Right atrium auricular region (tissue), 2 donors: ENCODE measurements around the gene MTMR12. TPM values are rescaled to one million over a fixed set of nuclear protein-coding genes. Genes with fewer than 3 reads are reported as not detected.
A peak's percentile ranks its signal among the peaks of the same experiment; 100 is the strongest.
"Not testable (repeated sequence)": the region's sequence is repeated elsewhere in the genome, so short reads cannot be mapped to it uniquely, and the experiment has no call there.

Source experiments
- DNase-seq: peaks from one replicate; pipeline ENCODE4 v3.0.0-alpha.2; 2019; ENCODE audit warnings: low spot score
- H3K27ac ChIP-seq, 2 donors: fragments of 200-600 bp; sonication (generic); 1 replicate in 1 of 2; 2 replicates in 1 of 2; pipeline ENCODE4 v1.5.1; 2016 to 2019
- H3K27me3 ChIP-seq, 2 donors: fragments of 200-600 bp; sonication (generic); one replicate each; pipeline versions ENCODE4 v1.5.1 to v1.6.0; 2017 to 2019
- H3K36me3 ChIP-seq: fragments of 200-600 bp; sonication (generic); one replicate; pipeline ENCODE4 v1.5.1; 2016
- H3K4me1 ChIP-seq, 2 donors: fragments of 200-600 bp; sonication (generic); one replicate each; pipeline versions ENCODE4 v1.5.1 to v1.6.0; 2017 to 2019
- H3K4me3 ChIP-seq, 2 donors: fragments of 200-600 bp; sonication (generic); 1 replicate in 1 of 2; 2 replicates in 1 of 2; pipeline ENCODE4 v1.5.1; 2017 to 2019; ENCODE audit warnings: mild to moderate bottlenecking in 1 of 2, moderate library complexity in 1 of 2
- H3K9me3 ChIP-seq, 2 donors: fragments of 200-600 bp; sonication (generic); one replicate each; pipeline ENCODE4 v1.5.1; 2019
- CTCF ChIP-seq, 2 donors: fragments of 200-600 bp; sonication (generic); IDR thresholded peaks; one replicate each; pipeline ENCODE4 v1.5.1; 2019; ENCODE audit warnings: antibody characterized with exemption in 2 of 2
- total RNA-seq, 2 donors: library from RNA; depleted of rRNA; stranded (reverse); fragments of >200 nt; gene quantifications; one replicate each; pipeline ENCODE4 v1.1.0, GENCODE V29; 2016

Gene MTMR12
- total RNA-seq, 2 donors from 2014 or later: 12.6 to 25.5 TPM

GRCh38 chr5:32317041-32317440, 4.3 kb upstream of the MTMR12 start:
- H3K4me1 ChIP-seq: peaks cover 0 to 5% of the 10 kb centered on the region in 2 donors
- DNase-seq: peak; percentile 43
- no peak for TF ChIP-seq CTCF (IDR thresholded peaks at IDR 0.05)
- no peak overlapping the region for H3K27ac ChIP-seq
- H3K36me3 ChIP-seq: no peaks in the 10 kb centered on the region
- H3K9me3 ChIP-seq: no peaks in the 10 kb centered on the region
- no peaks in the 10 kb centered on the region for H3K27me3 ChIP-seq
- no peak overlapping the region for H3K4me3 ChIP-seq

GRCh38 chr5:32315221-32316014, 2.7 kb upstream of the MTMR12 start:
- peak; percentile 7 for DNase-seq
- Histone ChIP-seq H3K4me1 (peaks cover 0 to 18% of the 10 kb centered on the region in 2 donors), H3K36me3 (no peaks in the 10 kb centered on the region)

GRCh38 chr5:32314658-32315057, 1.9 kb upstream of the MTMR12 start:
- Histone ChIP-seq H3K4me3 (no peak overlapping the region), H3K36me3 (no peaks in the 10 kb centered on the region), H3K27me3 (no peaks in the 10 kb centered on the region), H3K27ac (no peak overlapping the region), H3K4me1 (peaks cover 0 to 23% of the 10 kb centered on the region in 2 donors), H3K9me3 (no peaks in the 10 kb centered on the region)
- TF ChIP-seq CTCF (IDR thresholded peaks at IDR 0.05): no peak
- DNase-seq: no peak

More at GRCh38 chr5:32315221-32316014, 2.7 kb upstream of the MTMR12 start:
- no peak for TF ChIP-seq CTCF (IDR thresholded peaks at IDR 0.05)
- Histone ChIP-seq H3K27ac (no peak overlapping the region), H3K27me3 (no peaks in the 10 kb centered on the region), H3K4me3 (no peak overlapping the region), H3K9me3 (no peaks in the 10 kb centered on the region)

- H3K9me3 ChIP-seq: not testable (repeated sequence)
Observed at GRCh38 chr5:32314152-32314488, 1.4 kb upstream of the MTMR12 start.

GRCh38 chr5:32312197-32312594, 543 bp downstream of the MTMR12 start:
- Histone ChIP-seq H3K27ac (peak overlapping the region; percentile 97 to 98), H3K4me1 (peaks cover 0 to 48% of the 10 kb centered on the region in 2 donors), H3K9me3 (no peaks in the 10 kb centered on the region), H3K36me3 (no peaks in the 10 kb centered on the region), H3K4me3 (peak overlapping the region; percentile 89 to 91), H3K27me3 (no peaks in the 10 kb centered on the region)
- no peak for TF ChIP-seq CTCF (IDR thresholded peaks at IDR 0.05)
- DNase-seq: peak; percentile 81

More at GRCh38 chr5:32314152-32314488, 1.4 kb upstream of the MTMR12 start:
- not testable (repeated sequence) for H3K27me3 ChIP-seq, H3K27ac ChIP-seq, H3K4me3 ChIP-seq, H3K36me3 ChIP-seq, DNase-seq
- peaks cover 0 to 29% of the 10 kb centered on the region in 2 donors for H3K4me1 ChIP-seq

GRCh38 chr5:32311404-32312196, 1.1 kb downstream of the MTMR12 start:
- DNase-seq: no peak
- H3K4me1 ChIP-seq: peaks cover 0 to 54% of the 10 kb centered on the region in 2 donors
- no peak for TF ChIP-seq CTCF (IDR thresholded peaks at IDR 0.05)
- H3K4me3 ChIP-seq: peak overlapping the region; percentile 89 to 91
- H3K27ac ChIP-seq: peak overlapping the region; percentile 97 to 98
- H3K9me3 ChIP-seq: no peaks in the 10 kb centered on the region
- H3K27me3 ChIP-seq: no peaks in the 10 kb centered on the region
- no peaks in the 10 kb centered on the region for H3K36me3 ChIP-seq
